Fibroblast of mammary gland (primary cell): Measurements from ENCODE around the gene ELMOD1.

Experiments used
- DNase-seq: peaks from one replicate; pipeline ENCODE4 v3.0.0-alpha.2; 2010; ENCODE audit warnings: low read depth
- H3K4me3 ChIP-seq: 2 replicates; pipeline ENCODE4 v1.5.1; 2011; ENCODE audit warnings: low read depth, mild to moderate bottlenecking, low read length, moderate library complexity; ENCODE audit not compliant: control insufficient read depth
- CTCF ChIP-seq: conservative IDR thresholded peaks from 2 replicates; pipeline ENCODE4 v1.5.1; 2011; ENCODE audit warnings: low read depth, low read length, inconsistent platforms; ENCODE audit not compliant: control insufficient read depth, insufficient read depth

Gene ELMOD1

DNA sequence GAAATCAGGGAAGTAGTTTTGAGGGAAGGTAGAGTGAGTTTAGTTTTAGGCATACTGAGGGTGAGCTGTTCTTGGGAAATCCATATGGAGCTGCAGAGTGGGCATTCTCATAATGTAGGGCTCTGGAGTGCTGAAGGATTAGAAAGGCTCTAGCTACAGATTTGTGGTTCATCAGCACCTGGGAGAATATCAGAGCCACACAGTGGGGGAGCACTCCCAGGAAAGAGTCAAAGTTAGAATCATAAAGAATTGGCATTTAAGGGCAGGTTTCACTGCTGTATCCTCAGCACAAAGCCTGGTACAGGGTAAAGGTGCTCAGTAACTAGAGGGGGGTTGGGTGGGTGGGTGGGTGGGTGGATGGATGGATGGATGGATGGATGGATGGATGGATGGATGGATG lies 68.4 kb downstream of the ELMOD1 start:
- no peak for DNase-seq
- no peak for TF ChIP-seq CTCF

GRCh38 chr11:107660066-107660465 lies 69.1 kb downstream of the ELMOD1 start:
- no peak for TF ChIP-seq CTCF
- no peak overlapping the region for H3K4me3 ChIP-seq
- no peak for DNase-seq

More for the DNA sequence above, 68.4 kb downstream of the ELMOD1 start:
- H3K4me3 ChIP-seq: no peak overlapping the region

GRCh38 chr11:107661656-107662055 lies 70.7 kb downstream of the ELMOD1 start:
- DNase-seq: no peak
- H3K4me3 ChIP-seq: no peak overlapping the region
- no peak for TF ChIP-seq CTCF

DNA sequence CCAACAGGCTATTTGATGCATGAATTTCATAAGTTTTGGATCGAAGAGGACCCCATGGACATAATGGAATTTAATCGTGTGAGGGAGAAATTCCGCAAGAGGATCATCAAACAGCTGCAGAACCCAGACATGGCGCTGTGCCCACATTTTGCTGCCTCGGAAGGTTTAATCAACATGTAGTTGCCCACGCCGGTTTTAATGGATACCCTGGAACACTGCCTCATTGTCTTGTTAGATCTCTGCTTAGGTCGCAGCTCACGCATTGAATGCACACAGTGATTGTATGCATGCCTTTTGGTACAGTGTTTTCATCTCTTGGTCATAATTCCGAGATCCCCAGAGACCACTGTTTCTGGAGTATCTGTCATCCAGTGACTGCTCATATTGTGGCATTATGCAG lies 74.1 kb downstream of the ELMOD1 start:
- DNase-seq: no peak
- TF ChIP-seq CTCF: no peak
- no peak overlapping the region for H3K4me3 ChIP-seq

GRCh38 chr11:107666911-107667613 lies 76.1 kb downstream of the ELMOD1 start:
- no peak overlapping the region for H3K4me3 ChIP-seq
- TF ChIP-seq CTCF: no peak
- no peak for DNase-seq

- DNase-seq: no peak
- no peak for TF ChIP-seq CTCF
- H3K4me3 ChIP-seq: no peak overlapping the region
Observed at GRCh38 chr11:107669191-107669740, 78.3 kb downstream of the ELMOD1 start.
